A549 (cell line): ENCODE measurements around the gene PKIG. TPM values are rescaled to one million over a fixed set of nuclear protein-coding genes. Genes with fewer than 3 reads are reported as not detected.

Experiments
- ATAC-seq, 2 experiments: fragments of 200-7000 bp in 1 of 2; fragments of >200 bp in 1 of 2; cut with Nextera tagmentation in 1 of 2; cut with Tn5 transposase in 1 of 2; 3 replicates each; pipeline versions ENCODE4 v1.8.0 to v1.9.1; 2018 to 2020; ENCODE audit warnings: mild to moderate bottlenecking in 1 of 2, moderate library complexity in 1 of 2
- CTCF ChIA-PET: fragments of 300-600 bp; sonication (Branson Sonifier 250); formaldehyde crosslinking; extraction: SDS; loops from one replicate; lab custom pipeline; 2021; ENCODE audit warnings: antibody characterized with exemption, inconsistent platforms; lab: Yijun Ruan, JAX
- POLR2A ChIA-PET: fragments of 350-600 bp; formaldehyde crosslinking; extraction: SDS; loops from one replicate; lab custom pipeline; 2021; ENCODE audit warnings: antibody characterized with exemption, inconsistent platforms; lab: Yijun Ruan, JAX
- DNase-seq, 2 experiments: peaks; one replicate each; pipeline versions ENCODE4 v3.0.0 to v3.0.0-alpha.2; 2011 to 2016; ENCODE audit warnings: low read depth in 1 of 2, low spot score in 1 of 2
- FAIRE-seq: peaks from 2 replicates; lab custom pipeline; 2011; peaks lifted over from hg19 to GRCh38; lab: Jason Lieb, UNC
- H3K27ac ChIP-seq, 2 experiments: fragments of >200 bp; sonication (Bioruptor Twin); formaldehyde crosslinking; 3 replicates each; pipeline ENCODE4 v1.5.1; 2016 to 2017
- H3K4me1 ChIP-seq: fragments of >200 bp; sonication (Bioruptor Twin); formaldehyde crosslinking; 3 replicates; pipeline ENCODE4 v1.6.1; 2016
- H3K4me2 ChIP-seq: fragments of >200 bp; sonication (Bioruptor Twin); formaldehyde crosslinking; 3 replicates; pipeline ENCODE4 v1.6.1; 2016
- H3K4me3 ChIP-seq: fragments of >200 bp; sonication (Bioruptor Twin); formaldehyde crosslinking; 3 replicates; pipeline ENCODE4 v1.5.1; 2016
- H3K9me3 ChIP-seq: fragments of >200 bp; sonication (Bioruptor Twin); formaldehyde crosslinking; 3 replicates; pipeline ENCODE4 v1.6.1; 2016
- CEBPB ChIP-seq, 2 experiments: fragments of >200 bp in 1 of 2; sonication (Bioruptor Twin) in 1 of 2; formaldehyde crosslinking in 1 of 2; IDR thresholded peaks; 2 replicates each; pipeline ENCODE4 v1.6.1; 2012 to 2016
- CHD2 ChIP-seq: fragments of 150-350 bp; IDR thresholded peaks from 2 replicates; pipeline ENCODE4 v1.6.1; 2014; ENCODE audit warnings: low read length; ENCODE audit not compliant: partially characterized antibody
- CHD4 ChIP-seq: fragments of 200-600 bp; sonication (generic); IDR thresholded peaks from 2 replicates; pipeline ENCODE4 v1.6.1; 2016; ENCODE audit warnings: antibody characterized with exemption, mild to moderate bottlenecking, borderline replicate concordance
- EP300 ChIP-seq, 2 experiments: fragments of >200 bp; sonication (Bioruptor Twin); formaldehyde crosslinking; IDR thresholded peaks; 2 replicates in 1 of 2; 3 replicates in 1 of 2; pipeline ENCODE4 v1.6.1; 2016 to 2017
- ESRRA ChIP-seq: fragments of 150-350 bp; IDR thresholded peaks from 2 replicates; pipeline ENCODE4 v1.6.1; 2014; ENCODE audit warnings: mild to moderate bottlenecking, low read length, borderline replicate concordance
- FOSB ChIP-seq: fragments of 250-450 bp; sonication (Bioruptor Pico); IDR thresholded peaks from 2 replicates; pipeline ENCODE4 v1.5.0; 2020; ENCODE audit warnings: mild to moderate bottlenecking, moderate library complexity
- FOXS1 ChIP-seq: fragments of 250-450 bp; sonication (Bioruptor Pico); IDR thresholded peaks from 2 replicates; pipeline ENCODE4 v1.5.0; 2020; ENCODE audit warnings: mild to moderate bottlenecking, moderate library complexity
- GATA3 ChIP-seq: IDR thresholded peaks from 2 replicates; pipeline ENCODE4 v1.6.1; 2012; ENCODE audit warnings: borderline replicate concordance
- HDAC2 ChIP-seq: fragments of 200-600 bp; sonication (generic); IDR thresholded peaks from 2 replicates; pipeline ENCODE4 v1.6.1; 2016
- HEYL ChIP-seq: fragments of 250-450 bp; sonication (Bioruptor Pico); IDR thresholded peaks from 2 replicates; pipeline ENCODE4 v1.8.0; 2021; ENCODE audit warnings: mild to moderate bottlenecking, moderate library complexity
- HOXB13 ChIP-seq: fragments of 250-450 bp; sonication (Bioruptor Pico); IDR thresholded peaks from 2 replicates; pipeline ENCODE4 v1.5.0; 2020; ENCODE audit warnings: low read depth, mild to moderate bottlenecking, moderate library complexity
- HOXB5 ChIP-seq: fragments of 250-450 bp; sonication (Bioruptor Pico); IDR thresholded peaks from 2 replicates; pipeline ENCODE4 v1.5.0; 2020; ENCODE audit warnings: mild to moderate bottlenecking, moderate library complexity
- JUNB ChIP-seq: fragments of >200 bp; sonication (Bioruptor Twin); formaldehyde crosslinking; IDR thresholded peaks from 2 replicates; pipeline ENCODE4 v1.6.1; 2016
- MAFK ChIP-seq: fragments of 450-650 bp; IDR thresholded peaks from 2 replicates; pipeline ENCODE4 v1.6.1; 2014; ENCODE audit not compliant: partially characterized antibody
- MAZ ChIP-seq: fragments of 150-350 bp; IDR thresholded peaks from 2 replicates; pipeline ENCODE4 v1.6.1; 2014; ENCODE audit warnings: antibody characterized with exemption, low read depth, low read length, borderline replicate concordance
- NFE2L2 ChIP-seq: fragments of 150-350 bp; conservative IDR thresholded peaks from 2 replicates; pipeline ENCODE4 v1.6.1; 2014; ENCODE audit warnings: low read length
- NR3C1 ChIP-seq: fragments of >200 bp; sonication (Bioruptor Twin); formaldehyde crosslinking; IDR thresholded peaks from 3 replicates; pipeline ENCODE4 v1.6.1; 2017
- POLR2AphosphoS2 ChIP-seq: conservative IDR thresholded peaks from 2 replicates; pipeline ENCODE4 v1.6.1; 2012; ENCODE audit warnings: low read length, improper control_type of control experiment, inconsistent platforms
- RAD21 ChIP-seq, 2 experiments: fragments of >200 bp in 1 of 2; sonication (Bioruptor Twin) in 1 of 2; formaldehyde crosslinking in 1 of 2; IDR thresholded peaks in 1 of 2; conservative IDR thresholded peaks in 1 of 2; 2 replicates in 1 of 2; 3 replicates in 1 of 2; pipeline ENCODE4 v1.6.1; 2012 to 2018; ENCODE audit warnings: inconsistent platforms in 1 of 2
- RFX5 ChIP-seq: fragments of 450-650 bp; IDR thresholded peaks from 2 replicates; pipeline ENCODE4 v1.7.1; 2014; ENCODE audit warnings: antibody characterized with exemption, mild to moderate bottlenecking, moderate library complexity
- RNF2 ChIP-seq: fragments of 200-600 bp; sonication (generic); IDR thresholded peaks from 2 replicates; pipeline ENCODE4 v1.6.1; 2016; ENCODE audit warnings: low read depth, mild to moderate bottlenecking, antibody characterized with exemption, moderate library complexity, borderline replicate concordance
- SREBF2 ChIP-seq: fragments of 450-650 bp; IDR thresholded peaks from 2 replicates; pipeline ENCODE4 v1.6.1; 2014; ENCODE audit warnings: mild to moderate bottlenecking, moderate library complexity
- TP53 ChIP-seq: fragments of 250-450 bp; sonication (Bioruptor Pico); IDR thresholded peaks from 2 replicates; pipeline ENCODE4 v1.5.0; 2021; ENCODE audit warnings: mild to moderate bottlenecking, moderate library complexity
- ZNF302 ChIP-seq: fragments of 250-450 bp; sonication (Bioruptor Pico); IDR thresholded peaks from 2 replicates; pipeline ENCODE4 v1.9.0; 2021; ENCODE audit warnings: inconsistent platforms, mild to moderate bottlenecking, moderate library complexity
- ZSCAN20 ChIP-seq: fragments of 250-450 bp; sonication (Bioruptor Pico); IDR thresholded peaks from 2 replicates; pipeline ENCODE4 v1.8.0; 2022; ENCODE audit warnings: mild to moderate bottlenecking, moderate library complexity
- WGBS: methylation state at CpG from one replicate; pipeline ENCODE4 v1.1.6; 2017; ENCODE audit errors: missing lambda C conversion rate; 5-methylcytosine and 5-hydroxymethylcytosine counted together
- polyA plus RNA-seq, 4 experiments: library from polyadenylated mRNA; depleted of rRNA in 3 of 4; stranded (reverse); fragments of >200 nt; fragmentation: RNase III in 1 of 4; extraction: RNeasy Plus Mini Kit Qiagen cat#74134 plus additional on column Dnase treatment in 1 of 4; gene quantifications; 2 replicates in 3 of 4; 3 replicates in 1 of 4; pipeline ENCODE4 v1.2.3, GENCODE V29; 2011 to 2017
- TF ChIP-seq, protein P1 (sequence below): fragments of 250-450 bp; sonication (Bioruptor Pico); IDR thresholded peaks from 2 replicates; pipeline ENCODE4 v1.5.0; 2020; ENCODE audit warnings: low read depth, mild to moderate bottlenecking, moderate library complexity
- TF ChIP-seq, protein P2 (sequence below): fragments of 250-450 bp; sonication (Bioruptor Pico); IDR thresholded peaks from 2 replicates; pipeline ENCODE4 v1.5.0; 2021; ENCODE audit warnings: mild to moderate bottlenecking, moderate library complexity, borderline replicate concordance
- TF ChIP-seq, protein P3 (sequence below): fragments of 200-600 bp; sonication (generic); IDR thresholded peaks from 2 replicates; pipeline ENCODE4 v1.6.1; 2016; ENCODE audit warnings: antibody characterized with exemption, mild to moderate bottlenecking, moderate library complexity
- TF ChIP-seq, protein P4 (sequence below): IDR thresholded peaks from 2 replicates; pipeline ENCODE4 v1.6.1; 2012

Gene PKIG
- polyA plus RNA-seq, 2 of the 4 experiments (the other 2 are of a cell fraction): 24.0 to 31.1 TPM

DNA sequence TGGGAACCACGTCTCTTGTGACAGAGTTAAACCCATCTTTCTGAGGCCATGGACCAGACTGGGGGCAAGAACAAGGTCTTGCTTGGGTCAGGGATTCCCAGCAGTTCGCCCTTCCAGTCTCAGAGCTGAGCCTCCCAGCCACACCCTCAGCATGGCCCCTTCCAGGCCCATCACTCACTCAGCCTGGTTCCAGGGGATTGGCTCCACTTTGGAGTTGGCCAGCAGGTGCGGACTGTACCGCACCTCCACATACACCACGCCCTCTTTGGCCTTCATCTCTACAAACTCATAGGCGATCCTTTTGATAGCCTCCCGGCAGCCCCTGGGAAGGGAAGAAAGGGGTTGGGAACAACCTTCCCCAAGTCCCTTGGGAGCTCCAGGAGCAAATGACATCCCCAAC is 43.9 kb downstream of the PKIG start:
- WGBS: 94% methylated on average over 7 of the region's 7 CpGs
- Histone ChIP-seq H3K4me1 (no peaks in the 10 kb centered on the region), H3K9me3 (peaks cover 15% of the 10 kb centered on the region), H3K4me2 (no peak overlapping the region)
- CTCF ChIA-PET: interaction anchor here (0.6 to 5.0 kb wide), 4 partner anchors 16 to 412 kb away, joined by 3 to 25 read pairs (median 3); no protein-coding TSS in a partner anchor
- FAIRE-seq (no peak), ATAC-seq (no peak), DNase-seq (no peak)
- TF ChIP-seq CHD2 (no peak), ZNF302 (CRISPR knock-in tag) (no peak), RNF2 (no peak), NFE2L2 (no peak), NR3C1 (no peak), GATA3 (no peak), MAFK (no peak), ESRRA (no peak), HOXB5 (CRISPR knock-in tag) (no peak), HDAC2 (no peak), MAZ (no peak), JUNB (no peak), HEYL (CRISPR knock-in tag) (no peak), CEBPB (IDR thresholded peaks at IDR 0.05) (no peak), POLR2AphosphoS2 (no peak)
- TF ChIP-seq, protein P1, sequence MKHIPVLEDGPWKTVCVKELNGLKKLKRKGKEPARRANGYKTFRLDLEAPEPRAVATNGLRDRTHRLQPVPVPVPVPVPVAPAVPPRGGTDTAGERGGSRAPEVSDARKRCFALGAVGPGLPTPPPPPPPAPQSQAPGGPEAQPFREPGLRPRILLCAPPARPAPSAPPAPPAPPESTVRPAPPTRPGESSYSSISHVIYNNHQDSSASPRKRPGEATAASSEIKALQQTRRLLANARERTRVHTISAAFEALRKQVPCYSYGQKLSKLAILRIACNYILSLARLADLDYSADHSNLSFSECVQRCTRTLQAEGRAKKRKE (CRISPR knock-in tag): no peak
- TF ChIP-seq, protein P2, sequence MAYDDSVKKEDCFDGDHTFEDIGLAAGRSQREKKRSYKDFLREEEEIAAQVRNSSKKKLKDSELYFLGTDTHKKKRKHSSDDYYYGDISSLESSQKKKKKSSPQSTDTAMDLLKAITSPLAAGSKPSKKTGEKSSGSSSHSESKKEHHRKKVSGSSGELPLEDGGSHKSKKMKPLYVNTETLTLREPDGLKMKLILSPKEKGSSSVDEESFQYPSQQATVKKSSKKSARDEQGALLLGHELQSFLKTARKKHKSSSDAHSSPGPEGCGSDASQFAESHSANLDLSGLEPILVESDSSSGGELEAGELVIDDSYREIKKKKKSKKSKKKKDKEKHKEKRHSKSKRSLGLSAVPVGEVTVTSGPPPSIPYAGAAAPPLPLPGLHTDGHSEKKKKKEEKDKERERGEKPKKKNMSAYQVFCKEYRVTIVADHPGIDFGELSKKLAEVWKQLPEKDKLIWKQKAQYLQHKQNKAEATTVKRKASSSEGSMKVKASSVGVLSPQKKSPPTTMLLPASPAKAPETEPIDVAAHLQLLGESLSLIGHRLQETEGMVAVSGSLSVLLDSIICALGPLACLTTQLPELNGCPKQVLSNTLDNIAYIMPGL (CRISPR knock-in tag): no peak
- TF ChIP-seq, protein P3, sequence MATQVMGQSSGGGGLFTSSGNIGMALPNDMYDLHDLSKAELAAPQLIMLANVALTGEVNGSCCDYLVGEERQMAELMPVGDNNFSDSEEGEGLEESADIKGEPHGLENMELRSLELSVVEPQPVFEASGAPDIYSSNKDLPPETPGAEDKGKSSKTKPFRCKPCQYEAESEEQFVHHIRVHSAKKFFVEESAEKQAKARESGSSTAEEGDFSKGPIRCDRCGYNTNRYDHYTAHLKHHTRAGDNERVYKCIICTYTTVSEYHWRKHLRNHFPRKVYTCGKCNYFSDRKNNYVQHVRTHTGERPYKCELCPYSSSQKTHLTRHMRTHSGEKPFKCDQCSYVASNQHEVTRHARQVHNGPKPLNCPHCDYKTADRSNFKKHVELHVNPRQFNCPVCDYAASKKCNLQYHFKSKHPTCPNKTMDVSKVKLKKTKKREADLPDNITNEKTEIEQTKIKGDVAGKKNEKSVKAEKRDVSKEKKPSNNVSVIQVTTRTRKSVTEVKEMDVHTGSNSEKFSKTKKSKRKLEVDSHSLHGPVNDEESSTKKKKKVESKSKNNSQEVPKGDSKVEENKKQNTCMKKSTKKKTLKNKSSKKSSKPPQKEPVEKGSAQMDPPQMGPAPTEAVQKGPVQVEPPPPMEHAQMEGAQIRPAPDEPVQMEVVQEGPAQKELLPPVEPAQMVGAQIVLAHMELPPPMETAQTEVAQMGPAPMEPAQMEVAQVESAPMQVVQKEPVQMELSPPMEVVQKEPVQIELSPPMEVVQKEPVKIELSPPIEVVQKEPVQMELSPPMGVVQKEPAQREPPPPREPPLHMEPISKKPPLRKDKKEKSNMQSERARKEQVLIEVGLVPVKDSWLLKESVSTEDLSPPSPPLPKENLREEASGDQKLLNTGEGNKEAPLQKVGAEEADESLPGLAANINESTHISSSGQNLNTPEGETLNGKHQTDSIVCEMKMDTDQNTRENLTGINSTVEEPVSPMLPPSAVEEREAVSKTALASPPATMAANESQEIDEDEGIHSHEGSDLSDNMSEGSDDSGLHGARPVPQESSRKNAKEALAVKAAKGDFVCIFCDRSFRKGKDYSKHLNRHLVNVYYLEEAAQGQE: no peak
- TF ChIP-seq, all 56 proteins: peak for 0
- POLR2A ChIA-PET: no interaction called here
- Histone ChIP-seq H3K27ac (no peak overlapping the region), H3K4me3 (no peak overlapping the region)

DNA sequence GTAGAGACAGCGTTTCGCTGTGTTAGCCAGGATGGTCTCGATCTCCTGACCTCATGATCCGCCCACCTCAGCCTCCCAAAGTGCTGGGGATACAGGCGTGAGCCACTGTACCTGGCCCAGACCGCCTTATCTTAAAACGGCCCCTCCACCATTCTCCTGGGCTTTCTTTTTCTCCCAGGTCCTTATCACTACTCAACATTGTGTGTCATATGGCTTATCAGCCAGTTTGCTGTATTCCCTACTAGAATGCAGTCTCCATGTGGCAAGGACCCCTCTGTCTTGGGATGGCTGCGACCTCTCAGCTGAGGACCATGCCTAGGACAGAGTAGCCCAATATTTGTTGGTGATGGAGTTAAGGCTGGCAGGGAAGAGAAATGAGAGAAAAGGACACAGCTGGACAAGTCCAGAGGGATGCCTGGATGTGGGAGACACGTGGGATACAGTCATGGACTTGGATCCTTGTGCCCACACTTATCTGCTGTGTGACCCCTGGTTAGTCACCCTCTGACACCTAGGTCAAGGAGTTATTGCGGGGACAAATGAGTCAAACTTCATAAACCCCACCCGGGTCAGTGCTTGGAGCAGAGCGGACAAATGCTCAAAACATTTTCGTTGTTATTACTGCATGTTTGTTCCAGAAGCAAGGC is 45.1 kb downstream of the PKIG start:
- H3K9me3 ChIP-seq: peaks cover 14% of the 10 kb centered on the region
- H3K4me3 ChIP-seq: no peak overlapping the region
- ATAC-seq: no peak
- CTCF ChIA-PET: interaction anchor here (1.2 to 5.0 kb wide), 3 partner anchors 10 to 413 kb away, joined by 3 to 25 read pairs (median 3); no protein-coding TSS in a partner anchor
- WGBS: 88% methylated on average over 13 of the region's 13 CpGs
- no peak overlapping the region for H3K4me2 ChIP-seq
- TF ChIP-seq TP53 (no peak), FOSB (CRISPR knock-in tag) (no peak), RFX5 (no peak), HEYL (CRISPR knock-in tag) (no peak), ZSCAN20 (CRISPR knock-in tag) (no peak), CHD4 (no peak), EP300 (IDR thresholded peaks at IDR 0.05) (no peak), FOXS1 (no peak), NR3C1 (no peak), RAD21 (conservative IDR thresholded peaks at IDR 0.05 in 1 of 2, IDR thresholded peaks at IDR 0.05 in 1 of 2) (no peak), JUNB (no peak), SREBF2 (no peak), HOXB13 (no peak)
- TF ChIP-seq, protein P4, sequence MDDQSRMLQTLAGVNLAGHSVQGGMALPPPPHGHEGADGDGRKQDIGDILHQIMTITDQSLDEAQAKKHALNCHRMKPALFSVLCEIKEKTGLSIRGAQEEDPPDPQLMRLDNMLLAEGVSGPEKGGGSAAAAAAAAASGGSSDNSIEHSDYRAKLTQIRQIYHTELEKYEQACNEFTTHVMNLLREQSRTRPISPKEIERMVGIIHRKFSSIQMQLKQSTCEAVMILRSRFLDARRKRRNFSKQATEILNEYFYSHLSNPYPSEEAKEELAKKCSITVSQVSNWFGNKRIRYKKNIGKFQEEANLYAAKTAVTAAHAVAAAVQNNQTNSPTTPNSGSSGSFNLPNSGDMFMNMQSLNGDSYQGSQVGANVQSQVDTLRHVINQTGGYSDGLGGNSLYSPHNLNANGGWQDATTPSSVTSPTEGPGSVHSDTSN: no peak
- no peak overlapping the region for H3K27ac ChIP-seq
- DNase-seq: no peak
- POLR2A ChIA-PET: no interaction called here
- FAIRE-seq: no peak
- H3K4me1 ChIP-seq: no peaks in the 10 kb centered on the region
